ENCODE measurements around the gene MATR3.

GRCh38 chr5:139308797-139309196, 15.3 kb downstream of the MATR3 start:
- TF ChIP-seq CTCF (conservative IDR thresholded peaks at IDR 0.05): no peak
- no peak for TF ChIP-seq EZH2 (IDR thresholded peaks at IDR 0.05; ENCODE audit: low read depth)
